ENCODE measurements around the gene ARID5B. TPM values are rescaled to one million over a fixed set of nuclear protein-coding genes. Genes with fewer than 3 reads are reported as not detected.

Gene ARID5B
- total and polyA plus RNA-seq, 2 donors (not counting 1 experiment from before 2014, with no cell fraction given), result 22.4 to 237 TPM

- Mint-ChIP-seq H3K9me3 (ENCODE audit: insufficient read depth) (no peaks in the 10 kb centered on the region), H3K27me3 (no peaks in the 10 kb centered on the region), H3K4me3 (no peak overlapping the region), H3K27ac (no peak overlapping the region), H3K4me1 (peaks cover 89% of the 10 kb centered on the region)
- Histone ChIP-seq H3K27me3 (replicated peaks in 1 of 4; ENCODE audit: control extremely low read depth in 1 of 4, control insufficient read depth in 3 of 4, insufficient read depth in 4 of 4, low read length in 3 of 4) (no peaks in the 10 kb centered on the region), H3K79me2 (ENCODE audit: control insufficient read depth, insufficient read depth, low read length) (peaks cover 78% of the 10 kb centered on the region), H2AFZ (ENCODE audit: insufficient read depth, low read depth, low read length, poor library complexity, severe bottlenecking) (no peak overlapping the region), H3K27ac (ENCODE audit: low read length in 2 of 2) (peak overlapping the region in 1 of 2 donors; percentile 48), H3K9me3 (ENCODE audit: control extremely low read depth in 1 of 3, control insufficient read depth in 2 of 3, insufficient read depth in 1 of 3, low read length in 2 of 3) (peaks cover 0 to 6% (median 1%) of the 10 kb centered on the region in 3 donors), H3K4me3 (ENCODE audit: control extremely low read depth in 1 of 5, extremely low read depth in 1 of 5, insufficient read depth in 1 of 5, low read depth in 2 of 5, low read length in 4 of 5) (no peak overlapping the region), H4K20me1 (ENCODE audit: control insufficient read depth, insufficient read depth, low read length, poor library complexity, severe bottlenecking) (no peaks in the 10 kb centered on the region), H3K4me1 (ENCODE audit: control insufficient read depth in 2 of 2, insufficient read depth in 2 of 2, low read length in 2 of 2) (peaks cover 57 to 62% of the 10 kb centered on the region in 2 donors), H3K4me2 (replicated peaks; ENCODE audit: low read depth, low read length, poor library complexity, severe bottlenecking) (no peak overlapping the region), H3K36me3 (replicated peaks in 1 of 2; ENCODE audit: control extremely low read depth in 1 of 2, control insufficient read depth in 1 of 2, extremely low read depth in 1 of 2, insufficient read depth in 2 of 2, low read length in 1 of 2) (peaks cover 0 to 86% of the 10 kb centered on the region in 2 experiments), H3K9ac (ENCODE audit: low read length) (no peak overlapping the region)
- POLR2A ChIA-PET, result no interaction called here
- DNase-seq, result no peak
- intact Hi-C loops (cut with micrococcal nuclease), result loop anchor here (2.0 to 10.0 kb wide), 2 partner anchors 15 to 303 kb away; no protein-coding TSS in a partner anchor
- CTCF ChIA-PET, result interaction anchor here (0.9 to 6.3 kb wide), 5 partner anchors 9 to 157 kb away, joined by 3 to 49 read pairs (median 8); partner anchors contain the start of gene ARID5B
- TF ChIP-seq CTCF (IDR thresholded peaks at IDR 0.05), result no peak
- TF ChIP-seq EZH2 (IDR thresholded peaks at IDR 0.05; ENCODE audit: borderline replicate concordance, insufficient read depth, low read depth, low read length, poor library complexity, severe bottlenecking), result no peak
- WGBS (ENCODE audit: insufficient coverage), result 100% methylated on average over 1 of the region's 5 CpGs
- ATAC-seq (ENCODE audit: low read depth), result no peak
Measured at GRCh38 chr10:62057850-62058249, 156.4 kb downstream of the ARID5B start.

GRCh38 chr10:62058476-62058875 lies 157.0 kb downstream of the ARID5B start:
- WGBS (ENCODE audit: insufficient coverage), result no CpG with 5 or more reads among the region's 2 CpGs
- TF ChIP-seq CTCF (IDR thresholded peaks at IDR 0.05), result no peak
- no peak for TF ChIP-seq EZH2 (IDR thresholded peaks at IDR 0.05; ENCODE audit: borderline replicate concordance, insufficient read depth, low read depth, low read length, poor library complexity, severe bottlenecking)
- peaks cover 75% of the 10 kb centered on the region for H3K79me2 ChIP-seq (ENCODE audit: control insufficient read depth, insufficient read depth, low read length)
- ATAC-seq (ENCODE audit: low read depth) (no peak), DNase-seq (no peak)
- H3K9ac ChIP-seq (ENCODE audit: low read length), result no peak overlapping the region
- no peak overlapping the region for H3K4me3 ChIP-seq (ENCODE audit: control extremely low read depth in 1 of 5, extremely low read depth in 1 of 5, insufficient read depth in 1 of 5, low read depth in 2 of 5, low read length in 4 of 5)
- peak overlapping the region; percentile 27 for H3K4me2 ChIP-seq (replicated peaks; ENCODE audit: low read depth, low read length, poor library complexity, severe bottlenecking)
- peak overlapping the region; percentile 61 for H3K4me3 Mint-ChIP-seq
- no peaks in the 10 kb centered on the region for H3K9me3 Mint-ChIP-seq (ENCODE audit: insufficient read depth)
- peaks cover 0 to 6% (median 1%) of the 10 kb centered on the region in 3 donors for H3K9me3 ChIP-seq (ENCODE audit: control extremely low read depth in 1 of 3, control insufficient read depth in 2 of 3, insufficient read depth in 1 of 3, low read length in 2 of 3)
- CTCF ChIA-PET, result interaction anchor here (0.7 to 1.1 kb wide), 4 partner anchors 24 to 308 kb away, joined by 3 read pairs; no protein-coding TSS in a partner anchor
- H3K27me3 ChIP-seq (replicated peaks in 1 of 4; ENCODE audit: control extremely low read depth in 1 of 4, control insufficient read depth in 3 of 4, insufficient read depth in 4 of 4, low read length in 3 of 4), result no peaks in the 10 kb centered on the region
- H3K27me3 Mint-ChIP-seq, result no peaks in the 10 kb centered on the region
- H3K36me3 ChIP-seq (replicated peaks in 1 of 2; ENCODE audit: control extremely low read depth in 1 of 2, control insufficient read depth in 1 of 2, extremely low read depth in 1 of 2, insufficient read depth in 2 of 2, low read length in 1 of 2), result peaks cover 0 to 85% of the 10 kb centered on the region in 2 experiments
- H3K4me1 Mint-ChIP-seq, result peaks cover 86% of the 10 kb centered on the region
- intact Hi-C loops (cut with micrococcal nuclease), result loop anchor here (2.0 to 10.0 kb wide), 2 partner anchors 14 to 304 kb away; no protein-coding TSS in a partner anchor
- POLR2A ChIA-PET, result interaction anchor here (0.6 to 0.7 kb wide), 2 partner anchors 29 to 33 kb away, joined by 6 to 12 read pairs; no protein-coding TSS in a partner anchor
- H3K4me1 ChIP-seq (ENCODE audit: control insufficient read depth in 2 of 2, insufficient read depth in 2 of 2, low read length in 2 of 2), result peaks cover 51 to 56% of the 10 kb centered on the region in 2 donors
- peak overlapping the region in 1 of 2 donors; percentile 48 for H3K27ac ChIP-seq (ENCODE audit: low read length in 2 of 2)
- no peak overlapping the region for H2AFZ ChIP-seq (ENCODE audit: insufficient read depth, low read depth, low read length, poor library complexity, severe bottlenecking)
- H3K27ac Mint-ChIP-seq, result no peak overlapping the region
- no peaks in the 10 kb centered on the region for H4K20me1 ChIP-seq (ENCODE audit: control insufficient read depth, insufficient read depth, low read length, poor library complexity, severe bottlenecking)

Measured in B cell (primary cell).